Panc1 (cell line): Measurements from ENCODE around the gene CORO2A. TPM values are rescaled to one million over a fixed set of nuclear protein-coding genes. Genes with fewer than 3 reads are reported as not detected.
"Not testable (repeated sequence)": the region's sequence is repeated elsewhere in the genome, so short reads cannot be mapped to it uniquely, and the experiment has no call there.

Experiments
- ATAC-seq: fragments of 200-7000 bp; cut with Tn5 transposase; 2 replicates; pipeline ENCODE4 v1.9.1; 2020; ENCODE audit warnings: mild to moderate bottlenecking, moderate library complexity
- BruUV-seq: library from RNA; stranded (reverse); fragments of 400-500 nt; replicated peaks from 2 replicates; lab custom pipeline; 2021; lab: Mats Ljungman, UMichigan
- CTCF ChIA-PET: fragments of 300-600 bp; sonication (Branson Sonifier 250); formaldehyde crosslinking; loops from one replicate; lab custom pipeline; 2022; ENCODE audit warnings: antibody characterized with exemption; lab: Charles Lee
- POLR2A ChIA-PET: fragments of 300-600 bp; sonication (Branson Sonifier 250); formaldehyde crosslinking; loops from one replicate; lab custom pipeline; 2022; ENCODE audit warnings: antibody characterized with exemption; lab: Charles Lee
- DNase-seq: peaks from one replicate; pipeline ENCODE4 v3.0.0-alpha.2; 2010; ENCODE audit warnings: low read depth, low spot score
- H3K27ac ChIP-seq: 2 replicates; pipeline ENCODE4 v1.5.1; 2011; ENCODE audit warnings: mild to moderate bottlenecking, low read length, inconsistent platforms
- H3K27me3 ChIP-seq: fragments of 200-500 bp; sonication (Bioruptor generic); 2 replicates; pipeline ENCODE4 v1.6.0; 2014; ENCODE audit warnings: low read length, inconsistent platforms; ENCODE audit not compliant: control insufficient read depth, insufficient read depth
- H3K36me3 ChIP-seq: fragments of 200-500 bp; sonication (Bioruptor generic); 2 replicates; pipeline ENCODE4 v1.5.1; 2014; ENCODE audit warnings: inconsistent platforms, mild to moderate bottlenecking, low read length, moderate library complexity; ENCODE audit not compliant: control insufficient read depth, insufficient read depth
- H3K4me1 ChIP-seq: 2 replicates; pipeline ENCODE4 v1.5.1; 2011; ENCODE audit warnings: inconsistent platforms, mild to moderate bottlenecking, low read length, moderate library complexity; ENCODE audit not compliant: control insufficient read depth, insufficient read depth
- H3K4me3 ChIP-seq, 2 experiments: 2 replicates each; pipeline ENCODE4 v1.5.1; 2011 to 2012; ENCODE audit warnings: low read depth in 2 of 2, low read length in 2 of 2, mild to moderate bottlenecking in 2 of 2, inconsistent platforms in 1 of 2, moderate library complexity in 1 of 2
- H3K9me3 ChIP-seq: fragments of 200-500 bp; sonication (Bioruptor generic); 2 replicates; pipeline ENCODE4 v1.5.1; 2014; ENCODE audit warnings: low read depth, mild to moderate bottlenecking, inconsistent platforms, low read length, moderate library complexity; ENCODE audit not compliant: control insufficient read depth, insufficient read depth
- POLR2AphosphoS5 ChIP-seq: IDR thresholded peaks from 2 replicates; pipeline ENCODE4 v1.6.1; 2012; ENCODE audit warnings: mild to moderate bottlenecking, low read depth, low read length, moderate library complexity
- REST ChIP-seq, 2 experiments: IDR thresholded peaks; 2 replicates each; pipeline ENCODE4 v1.6.1; 2011 to 2012; ENCODE audit warnings: low read depth in 2 of 2, control low read depth in 1 of 2, low read length in 1 of 2, mild to moderate bottlenecking in 1 of 2, moderate library complexity in 1 of 2; ENCODE audit not compliant: insufficient read depth in 1 of 2
- SIN3A ChIP-seq: IDR thresholded peaks from 2 replicates; pipeline ENCODE4 v1.6.1; 2012; ENCODE audit warnings: low read depth, mild to moderate bottlenecking, low read length, moderate library complexity, borderline replicate concordance; ENCODE audit not compliant: insufficient read depth
- TCF7L2 ChIP-seq: IDR thresholded peaks from 2 replicates; pipeline ENCODE4 v1.6.1; 2011; ENCODE audit warnings: mild to moderate bottlenecking, low read depth, low read length, inconsistent platforms
- in situ Hi-C: cut with HindIII; loops from 2 replicates; pipeline ENCODE4 v1.10.0; 2016; ENCODE audit warnings: low sequenced_read_pairs, low pct_unique_long_range_greater_than_20kb
- intact Hi-C: fragments of 100-400 bp; cut with micrococcal nuclease; formaldehyde crosslinking; loops from one replicate; pipeline ENCODE4 v1.10.0; 2022; ENCODE audit not compliant: unreplicated experiment
- total RNA-seq: library from RNA; stranded (reverse); gene quantifications from one replicate; pipeline ENCODE4 v1.2.1, GENCODE V29; 2021; ENCODE audit not compliant: unreplicated experiment
- TF ChIP-seq, protein P1 (sequence below): fragments of 450-650 bp; IDR thresholded peaks from 2 replicates; pipeline ENCODE4 v1.5.1; 2017; ENCODE audit warnings: mild to moderate bottlenecking

CORO2A gene
- total RNA-seq, 1 experiment from 2014 or later: 2.0 TPM

DNA sequence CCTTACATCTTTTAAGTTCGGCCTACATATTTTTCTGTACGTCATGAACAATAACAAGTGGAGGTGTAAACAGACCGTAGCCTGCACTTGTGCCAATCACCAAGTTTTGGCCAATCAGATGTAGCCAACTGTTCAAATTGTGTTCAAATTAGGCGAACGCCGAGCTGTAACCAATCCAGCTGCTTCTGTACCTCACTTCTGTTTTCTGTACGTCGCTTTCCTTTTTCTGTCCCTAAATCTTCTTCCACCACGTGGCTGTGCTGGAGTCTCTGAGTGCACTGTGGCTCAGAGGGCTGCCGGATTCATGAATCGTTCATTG lies 99.9 kb downstream of the CORO2A start:
- in situ Hi-C loops (no loop called here), intact Hi-C loops (no loop called here)
- ChIA-PET CTCF (no interaction called here), POLR2A (no interaction called here)
- DNase-seq (no peak), ATAC-seq (no peak)
- TF ChIP-seq REST (IDR thresholded peaks at IDR 0.05; ENCODE audit: insufficient read depth in 1 of 2, low read depth in 2 of 2, low read length in 1 of 2): no peak
- no peak for TF ChIP-seq POLR2AphosphoS5
- TF ChIP-seq, protein P1, sequence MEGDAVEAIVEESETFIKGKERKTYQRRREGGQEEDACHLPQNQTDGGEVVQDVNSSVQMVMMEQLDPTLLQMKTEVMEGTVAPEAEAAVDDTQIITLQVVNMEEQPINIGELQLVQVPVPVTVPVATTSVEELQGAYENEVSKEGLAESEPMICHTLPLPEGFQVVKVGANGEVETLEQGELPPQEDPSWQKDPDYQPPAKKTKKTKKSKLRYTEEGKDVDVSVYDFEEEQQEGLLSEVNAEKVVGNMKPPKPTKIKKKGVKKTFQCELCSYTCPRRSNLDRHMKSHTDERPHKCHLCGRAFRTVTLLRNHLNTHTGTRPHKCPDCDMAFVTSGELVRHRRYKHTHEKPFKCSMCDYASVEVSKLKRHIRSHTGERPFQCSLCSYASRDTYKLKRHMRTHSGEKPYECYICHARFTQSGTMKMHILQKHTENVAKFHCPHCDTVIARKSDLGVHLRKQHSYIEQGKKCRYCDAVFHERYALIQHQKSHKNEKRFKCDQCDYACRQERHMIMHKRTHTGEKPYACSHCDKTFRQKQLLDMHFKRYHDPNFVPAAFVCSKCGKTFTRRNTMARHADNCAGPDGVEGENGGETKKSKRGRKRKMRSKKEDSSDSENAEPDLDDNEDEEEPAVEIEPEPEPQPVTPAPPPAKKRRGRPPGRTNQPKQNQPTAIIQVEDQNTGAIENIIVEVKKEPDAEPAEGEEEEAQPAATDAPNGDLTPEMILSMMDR: no peak
- no peak for TF ChIP-seq TCF7L2
- TF ChIP-seq SIN3A: no peak
- no peaks in the 10 kb centered on the region for H3K36me3 ChIP-seq
- no peak overlapping the region for H3K27ac ChIP-seq
- no TSS peak for BruUV-seq
- no peak overlapping the region for H3K4me3 ChIP-seq
- H3K4me1 ChIP-seq: no peaks in the 10 kb centered on the region
- no peaks in the 10 kb centered on the region for H3K9me3 ChIP-seq
- no peaks in the 10 kb centered on the region for H3K27me3 ChIP-seq

GRCh38 chr9:98091735-98092612 lies 100.5 kb downstream of the CORO2A start:
- Histone ChIP-seq H3K27ac (no peak overlapping the region), H3K4me1 (no peaks in the 10 kb centered on the region), H3K9me3 (no peaks in the 10 kb centered on the region), H3K36me3 (no peaks in the 10 kb centered on the region), H3K27me3 (no peaks in the 10 kb centered on the region), H3K4me3 (no peak overlapping the region)
- ChIA-PET CTCF (interaction anchor here (0.5 kb wide), 1 partner anchor 36 kb away, joined by 16 read pairs; the partner anchor contains the start of gene NANS), POLR2A (no interaction called here)
- no peak for DNase-seq
- TF ChIP-seq SIN3A (no peak), POLR2AphosphoS5 (no peak), TCF7L2 (no peak), REST (IDR thresholded peaks at IDR 0.05; ENCODE audit: insufficient read depth in 1 of 2, low read depth in 2 of 2, low read length in 1 of 2) (no peak)
- TF ChIP-seq, protein P1: no peak
- in situ Hi-C loops: no loop called here
- intact Hi-C loops: no loop called here
- ATAC-seq: no peak
- BruUV-seq: no TSS peak

DNA sequence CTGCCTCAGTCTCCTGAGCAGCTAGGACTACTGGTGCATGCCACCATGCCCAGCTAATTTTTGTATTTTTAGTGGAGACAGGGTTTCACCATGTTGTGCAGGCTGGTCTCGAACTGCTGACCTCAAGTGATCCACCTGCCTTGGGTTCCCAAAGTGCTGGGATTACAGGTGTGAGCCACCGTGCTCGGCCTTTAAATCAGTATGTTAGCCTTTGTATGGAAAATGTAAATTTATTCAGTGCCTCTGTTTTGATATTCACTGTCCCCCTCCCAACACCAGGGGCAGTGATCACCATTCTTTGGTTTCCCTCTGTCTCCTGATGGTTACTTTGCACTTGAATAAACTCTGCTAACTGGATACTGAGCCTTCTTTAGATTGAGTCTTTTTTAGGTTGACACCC lies 101.8 kb downstream of the CORO2A start:
- in situ Hi-C loops, H3K27me3 ChIP-seq, H3K27ac ChIP-seq, intact Hi-C loops, ATAC-seq, CTCF ChIA-PET, H3K4me1 ChIP-seq, H3K36me3 ChIP-seq, H3K9me3 ChIP-seq, BruUV-seq, H3K4me3 ChIP-seq, DNase-seq, POLR2A ChIA-PET: not testable (repeated sequence)
